Neutrophil (primary cell): ENCODE measurements around the gene KIF25.

Experiments used
- H3K27ac ChIP-seq: fragments of 200-600 bp; sonication (generic); 2 replicates; pipeline ENCODE4 v1.5.1; 2016; ENCODE audit warnings: mild to moderate bottlenecking, moderate library complexity
- H3K27me3 ChIP-seq: fragments of 200-600 bp; sonication (generic); 2 replicates; pipeline ENCODE4 v1.6.0; 2016; ENCODE audit warnings: mild to moderate bottlenecking
- H3K36me3 ChIP-seq: fragments of 200-600 bp; sonication (generic); 2 replicates; pipeline ENCODE4 v1.5.1; 2017
- H3K4me1 ChIP-seq, 2 experiments: fragments of 200-600 bp in 1 of 2; sonication (generic) in 1 of 2; 1 replicate in 1 of 2; 2 replicates in 1 of 2; pipeline versions ENCODE4 v1.5.1 to v1.6.1; 2013 to 2016; ENCODE audit warnings: low read depth in 1 of 2, low read length in 1 of 2, mild to moderate bottlenecking in 1 of 2, moderate library complexity in 1 of 2; ENCODE audit not compliant: control insufficient read depth in 1 of 2, insufficient read depth in 1 of 2
- H3K4me3 ChIP-seq, 2 experiments: fragments of 200-600 bp in 1 of 2; sonication (generic) in 1 of 2; 1 replicate in 1 of 2; 2 replicates in 1 of 2; pipeline ENCODE4 v1.5.1; 2013 to 2016; ENCODE audit warnings: low read depth in 1 of 2, low read length in 1 of 2, mild to moderate bottlenecking in 1 of 2, moderate library complexity in 1 of 2
- H3K9me3 ChIP-seq: fragments of 200-600 bp; sonication (generic); 2 replicates; pipeline ENCODE4 v1.5.1; 2016
- TF ChIP-seq, protein P1 (sequence below): fragments of 200-600 bp; sonication (generic); IDR thresholded peaks from 2 replicates; pipeline ENCODE4 v1.5.1; 2016; ENCODE audit warnings: antibody characterized with exemption

KIF25 gene

DNA sequence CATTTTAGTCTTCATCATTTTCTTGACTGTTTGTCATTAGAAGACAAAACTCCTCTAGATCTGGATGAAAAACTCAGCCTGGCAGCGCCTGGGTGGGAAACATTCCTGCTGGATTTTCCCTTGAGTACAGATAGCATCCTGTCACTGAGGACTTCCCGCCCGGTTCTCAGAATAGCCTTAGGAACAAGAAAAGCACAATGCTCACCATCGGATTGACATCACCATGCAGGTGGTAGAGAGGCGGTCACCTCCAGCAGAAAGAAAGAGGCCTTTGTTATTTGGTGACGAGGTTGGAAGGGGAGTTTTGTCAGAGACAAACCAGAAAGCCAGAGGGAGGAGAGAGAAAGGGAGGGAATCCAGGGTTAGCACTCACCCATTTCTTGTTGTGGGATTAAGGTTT is 39.8 kb downstream of the KIF25 start:
- Histone ChIP-seq H3K36me3 (no peaks in the 10 kb centered on the region), H3K4me3 (no peak overlapping the region), H3K27ac (no peak overlapping the region), H3K4me1 (no peaks in the 10 kb centered on the region), H3K27me3 (peaks cover 51% of the 10 kb centered on the region), H3K9me3 (peaks cover 20% of the 10 kb centered on the region)
- TF ChIP-seq, protein P1, sequence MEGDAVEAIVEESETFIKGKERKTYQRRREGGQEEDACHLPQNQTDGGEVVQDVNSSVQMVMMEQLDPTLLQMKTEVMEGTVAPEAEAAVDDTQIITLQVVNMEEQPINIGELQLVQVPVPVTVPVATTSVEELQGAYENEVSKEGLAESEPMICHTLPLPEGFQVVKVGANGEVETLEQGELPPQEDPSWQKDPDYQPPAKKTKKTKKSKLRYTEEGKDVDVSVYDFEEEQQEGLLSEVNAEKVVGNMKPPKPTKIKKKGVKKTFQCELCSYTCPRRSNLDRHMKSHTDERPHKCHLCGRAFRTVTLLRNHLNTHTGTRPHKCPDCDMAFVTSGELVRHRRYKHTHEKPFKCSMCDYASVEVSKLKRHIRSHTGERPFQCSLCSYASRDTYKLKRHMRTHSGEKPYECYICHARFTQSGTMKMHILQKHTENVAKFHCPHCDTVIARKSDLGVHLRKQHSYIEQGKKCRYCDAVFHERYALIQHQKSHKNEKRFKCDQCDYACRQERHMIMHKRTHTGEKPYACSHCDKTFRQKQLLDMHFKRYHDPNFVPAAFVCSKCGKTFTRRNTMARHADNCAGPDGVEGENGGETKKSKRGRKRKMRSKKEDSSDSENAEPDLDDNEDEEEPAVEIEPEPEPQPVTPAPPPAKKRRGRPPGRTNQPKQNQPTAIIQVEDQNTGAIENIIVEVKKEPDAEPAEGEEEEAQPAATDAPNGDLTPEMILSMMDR: no peak

DNA sequence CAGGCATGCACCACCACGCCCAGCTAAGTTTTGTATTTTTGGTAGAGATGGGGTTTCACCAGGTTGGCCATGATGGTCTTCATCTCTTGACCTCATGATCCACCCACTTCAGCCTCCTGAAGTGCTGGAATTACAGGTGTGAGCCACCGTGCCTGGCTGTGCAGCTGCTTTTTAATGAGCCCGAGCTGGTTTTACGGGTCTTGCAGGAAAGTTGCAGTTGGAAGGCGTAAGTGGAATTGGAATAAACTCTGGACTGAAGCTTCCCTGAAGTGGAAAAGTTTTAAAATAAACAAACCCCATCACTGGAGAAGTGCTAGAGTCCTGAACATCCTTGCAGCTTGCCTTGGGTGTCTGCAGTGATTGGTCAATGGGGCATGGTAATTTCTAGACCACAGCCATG is 40.4 kb downstream of the KIF25 start:
- H3K27ac ChIP-seq: no peak overlapping the region
- TF ChIP-seq, protein P1: no peak
- H3K4me3 ChIP-seq: no peak overlapping the region
- H3K36me3 ChIP-seq: no peaks in the 10 kb centered on the region
- H3K4me1 ChIP-seq: no peaks in the 10 kb centered on the region
- peaks cover 47% of the 10 kb centered on the region for H3K27me3 ChIP-seq
- peaks cover 20% of the 10 kb centered on the region for H3K9me3 ChIP-seq

DNA sequence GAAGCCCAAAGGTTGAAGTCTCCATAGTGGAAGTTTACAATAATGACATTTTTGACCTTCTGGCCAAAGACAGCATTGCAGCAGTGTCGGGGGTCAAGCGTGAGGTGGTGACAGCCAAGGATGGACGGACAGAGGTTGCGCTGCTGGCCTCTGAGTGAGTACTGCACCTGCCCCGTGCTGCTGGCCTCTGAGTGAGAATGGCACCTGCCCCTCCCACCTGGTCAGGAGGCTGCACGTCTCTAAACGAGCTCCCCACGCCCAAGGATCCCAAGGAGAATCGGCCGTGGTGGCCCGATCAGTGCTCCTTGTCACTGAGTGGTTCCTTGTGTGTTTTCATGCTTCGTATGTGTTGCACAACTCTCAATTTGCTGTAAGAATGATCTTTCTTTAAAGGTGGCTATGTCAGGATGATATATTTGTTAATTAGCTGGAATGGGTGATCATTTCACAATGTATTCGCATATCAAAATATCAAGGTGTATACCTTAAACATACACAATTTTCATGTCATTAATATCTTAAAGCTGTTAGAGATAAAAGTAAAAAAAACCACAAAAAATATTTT is 41.2 kb downstream of the KIF25 start:
- Histone ChIP-seq H3K27me3 (peaks cover 42% of the 10 kb centered on the region), H3K9me3 (peaks cover 20% of the 10 kb centered on the region), H3K36me3 (no peaks in the 10 kb centered on the region), H3K27ac (no peak overlapping the region), H3K4me1 (no peaks in the 10 kb centered on the region), H3K4me3 (no peak overlapping the region)
- TF ChIP-seq, protein P1: no peak

DNA sequence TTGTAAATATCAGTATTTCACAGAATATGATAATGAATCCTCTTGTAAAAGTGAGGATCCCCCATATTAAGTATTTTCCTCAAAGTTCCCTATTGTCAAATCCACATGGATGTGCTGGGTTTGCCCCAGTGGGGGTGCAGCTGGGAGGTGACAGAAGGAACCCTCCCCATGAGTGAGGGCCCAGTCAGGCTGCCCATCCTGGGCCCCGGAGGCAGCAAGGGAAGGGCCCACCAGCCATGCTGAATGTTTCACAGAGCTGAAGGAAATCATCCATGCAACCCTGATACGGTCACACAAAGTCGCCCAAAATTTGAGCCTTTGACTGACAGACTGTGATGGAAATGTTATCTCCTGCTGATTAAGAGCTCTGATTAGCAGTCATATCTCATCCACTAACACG is 41.8 kb downstream of the KIF25 start:
- peaks cover 20% of the 10 kb centered on the region for H3K9me3 ChIP-seq
- H3K27ac ChIP-seq: no peak overlapping the region
- no peaks in the 10 kb centered on the region for H3K4me1 ChIP-seq
- H3K27me3 ChIP-seq: peaks cover 36% of the 10 kb centered on the region
- H3K4me3 ChIP-seq: no peak overlapping the region
- no peaks in the 10 kb centered on the region for H3K36me3 ChIP-seq
- TF ChIP-seq, protein P1: no peak

DNA sequence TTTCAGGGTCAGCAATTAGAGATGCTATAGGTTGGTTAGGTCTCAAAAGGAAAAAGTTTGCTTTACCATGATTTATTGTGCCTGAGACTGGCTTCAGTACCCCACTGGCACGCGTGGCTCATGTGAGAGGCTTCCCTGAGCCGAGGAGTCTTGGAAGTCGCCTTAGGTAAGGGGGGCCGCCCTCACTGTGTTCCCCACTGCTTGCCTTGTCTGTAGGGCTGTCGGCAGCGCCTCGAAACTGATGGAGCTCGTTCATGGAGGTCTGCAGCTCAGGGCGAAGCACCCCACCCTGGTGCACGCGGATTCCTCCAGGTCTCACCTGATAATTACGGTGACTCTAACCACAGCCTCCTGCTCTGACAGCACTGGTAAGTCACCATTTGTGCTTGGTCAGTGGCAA is 42.4 kb downstream of the KIF25 start:
- H3K4me3 ChIP-seq: no peak overlapping the region

More for the DNA sequence above, 42.4 kb downstream of the KIF25 start:
- peaks cover 30% of the 10 kb centered on the region for H3K27me3 ChIP-seq
- H3K27ac ChIP-seq: no peak overlapping the region
- no peaks in the 10 kb centered on the region for H3K36me3 ChIP-seq
- peaks cover 20% of the 10 kb centered on the region for H3K9me3 ChIP-seq
- H3K4me1 ChIP-seq: no peaks in the 10 kb centered on the region
- TF ChIP-seq, protein P1: no peak
